GM23248 (cell line): ENCODE measurements around the gene CFAP44. TPM values are rescaled to one million over a fixed set of nuclear protein-coding genes. Genes with fewer than 3 reads are reported as not detected.
A peak's percentile ranks its signal among the peaks of the same experiment; 100 is the strongest.

Experiments used
- DNase-seq: peaks from one replicate; pipeline ENCODE4 v3.0.0-alpha.2; 2015
- H2AFZ ChIP-seq: fragments of 200-600 bp; sonication (generic); 2 replicates; pipeline ENCODE4 v1.6.1; 2016; ENCODE audit warnings: antibody characterized with exemption
- H3F3A ChIP-seq: fragments of 200-600 bp; sonication (generic); 2 replicates; pipeline ENCODE4 v1.6.1; 2016; ENCODE audit warnings: mild to moderate bottlenecking, antibody characterized with exemption, mixed run types; ENCODE audit not compliant: insufficient read depth
- H3K27ac ChIP-seq: fragments of 200-600 bp; sonication (generic); 2 replicates; pipeline ENCODE4 v1.5.1; 2016; ENCODE audit warnings: mild to moderate bottlenecking
- H3K27me3 ChIP-seq: fragments of 200-600 bp; sonication (generic); replicated peaks from 2 replicates; pipeline ENCODE4 v1.6.1; 2016; ENCODE audit warnings: mild to moderate bottlenecking; ENCODE audit not compliant: insufficient read depth
- H3K36me3 ChIP-seq: fragments of 200-600 bp; sonication (generic); 2 replicates; pipeline ENCODE4 v1.6.1; 2016; ENCODE audit warnings: low read depth, mild to moderate bottlenecking
- H3K4me1 ChIP-seq: fragments of 200-600 bp; sonication (generic); 2 replicates; pipeline ENCODE4 v1.6.1; 2016; ENCODE audit warnings: mild to moderate bottlenecking; ENCODE audit not compliant: insufficient read depth
- H3K4me2 ChIP-seq: fragments of 200-600 bp; sonication (generic); one replicate; pipeline ENCODE4 v1.6.1; 2016; ENCODE audit warnings: mild to moderate bottlenecking; ENCODE audit not compliant: unreplicated experiment
- H3K4me3 ChIP-seq: fragments of 200-600 bp; sonication (generic); 2 replicates; pipeline ENCODE4 v1.5.1; 2016; ENCODE audit warnings: mild to moderate bottlenecking
- H3K79me2 ChIP-seq: fragments of 200-600 bp; sonication (generic); 2 replicates; pipeline ENCODE4 v1.6.1; 2016; ENCODE audit warnings: mild to moderate bottlenecking; ENCODE audit not compliant: insufficient read depth
- H3K9ac ChIP-seq: fragments of 200-600 bp; sonication (generic); 2 replicates; pipeline ENCODE4 v1.6.1; 2016; ENCODE audit warnings: mild to moderate bottlenecking
- H3K9me2 ChIP-seq: fragments of 200-600 bp; sonication (generic); 2 replicates; pipeline ENCODE4 v1.6.1; 2016; ENCODE audit warnings: mixed run types, mild to moderate bottlenecking, moderate library complexity; ENCODE audit not compliant: insufficient read depth
- H3K9me3 ChIP-seq: fragments of 200-600 bp; sonication (generic); one replicate; pipeline ENCODE4 v1.6.1; 2017; ENCODE audit warnings: low read depth
- H4K20me1 ChIP-seq: fragments of 200-600 bp; sonication (generic); 2 replicates; pipeline ENCODE4 v1.6.0; 2016; ENCODE audit not compliant: insufficient read depth
- EZH2 ChIP-seq: fragments of 200-600 bp; sonication (generic); IDR thresholded peaks from 2 replicates; pipeline ENCODE4 v1.6.1; 2018; ENCODE audit warnings: antibody characterized with exemption, mild to moderate bottlenecking; ENCODE audit not compliant: insufficient read depth, poor library complexity, severe bottlenecking
- EZH2phosphoT487 ChIP-seq: fragments of 200-600 bp; sonication (generic); IDR thresholded peaks from 2 replicates; pipeline ENCODE4 v1.6.1; 2018; ENCODE audit warnings: antibody characterized with exemption, moderate library complexity, mild to moderate bottlenecking, low read depth; ENCODE audit not compliant: insufficient read depth
- WGBS, 2 experiments: methylation state at CpG; one replicate each; pipeline ENCODE4 v1.1.6; 2015 to 2017; ENCODE audit warnings: low lambda C conversion rate in 2 of 2, low coverage in 1 of 2; ENCODE audit errors: missing lambda C conversion rate in 2 of 2; 5-methylcytosine and 5-hydroxymethylcytosine counted together
- in situ Hi-C: fragments of 300-500 bp; cut with MboI; formaldehyde crosslinking; loops from 2 replicates; pipeline ENCODE4 v1.15.0; 2020
- polyA plus RNA-seq: library from polyadenylated mRNA; unstranded; fragments of >200 nt; fragmentation: Nextera tagmentation; extraction: Ambion mirVana; gene quantifications from 2 replicates; pipeline ENCODE4 v1.2.1, GENCODE V29; 2016
- total RNA-seq: library from RNA; depleted of rRNA; stranded (reverse); fragments of >200 nt; shearing (Covaris generic); gene quantifications from 2 replicates; pipeline ENCODE4 v1.2.3, GENCODE V29; 2014

The CFAP44 gene
- total and polyA plus RNA-seq, 2 experiments from 2014 or later = 0.55 to 1.4 TPM

DNA sequence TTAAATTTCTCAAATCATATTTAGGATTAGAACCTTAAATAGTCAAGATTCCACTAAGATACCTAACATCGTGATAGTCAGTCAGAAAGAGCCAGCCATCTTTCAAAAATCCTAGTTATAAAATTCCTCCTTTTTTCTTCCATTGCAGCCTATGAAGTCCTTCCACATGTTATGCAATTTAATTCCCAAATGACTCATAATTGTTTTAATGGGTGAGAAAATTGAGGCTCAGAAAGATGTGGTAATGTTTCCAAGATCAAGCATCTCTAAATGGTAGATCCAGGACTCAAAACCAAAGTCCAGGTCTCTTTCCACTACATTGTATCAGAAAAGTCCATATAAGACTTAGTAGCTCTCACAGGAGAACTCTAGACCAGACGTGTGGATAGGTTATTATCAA lies 9.5 kb downstream of the CFAP44 start:
- H3F3A ChIP-seq = no peaks in the 10 kb centered on the region
- no peaks in the 10 kb centered on the region for H3K79me2 ChIP-seq
- no peak overlapping the region for H2AFZ ChIP-seq
- H3K9me3 ChIP-seq = no peaks in the 10 kb centered on the region
- H3K4me3 ChIP-seq = no peak overlapping the region
- no peak overlapping the region for H3K4me2 ChIP-seq
- DNase-seq = peak; percentile 45
- H3K36me3 ChIP-seq = no peaks in the 10 kb centered on the region
- H3K27ac ChIP-seq = no peak overlapping the region
- no peaks in the 10 kb centered on the region for H3K27me3 ChIP-seq
- H4K20me1 ChIP-seq = no peaks in the 10 kb centered on the region
- TF ChIP-seq EZH2phosphoT487 (no peak), EZH2 (no peak)
- in situ Hi-C loops = no loop called here
- H3K9me2 ChIP-seq = no peaks in the 10 kb centered on the region
- 46 to 48% methylated on average over 2 of the region's 2 CpGs for WGBS, 2 experiments
- H3K4me1 ChIP-seq = peaks cover 10% of the 10 kb centered on the region
- no peak overlapping the region for H3K9ac ChIP-seq

GRCh38 chr3:113428581-113428980 lies 12.7 kb downstream of the CFAP44 start:
- WGBS, 2 experiments = 97 to 100% methylated on average over 1 of the region's 1 CpG
- H3K27me3 ChIP-seq = no peaks in the 10 kb centered on the region
- no peak overlapping the region for H3K4me3 ChIP-seq
- H3K4me1 ChIP-seq = peaks cover 5% of the 10 kb centered on the region
- in situ Hi-C loops = no loop called here
- H4K20me1 ChIP-seq = no peaks in the 10 kb centered on the region
- H3F3A ChIP-seq = no peaks in the 10 kb centered on the region
- H2AFZ ChIP-seq = no peak overlapping the region
- no peaks in the 10 kb centered on the region for H3K79me2 ChIP-seq
- H3K4me2 ChIP-seq = no peak overlapping the region
- no peak overlapping the region for H3K9ac ChIP-seq
- no peaks in the 10 kb centered on the region for H3K9me3 ChIP-seq
- H3K36me3 ChIP-seq = 0 out of 2 replicates have a peak, but pooled peaks cover 6% of the 10 kb centered on the region
- no peak for TF ChIP-seq EZH2
- TF ChIP-seq EZH2phosphoT487 = no peak
- DNase-seq = peak; percentile 13
- no peaks in the 10 kb centered on the region for H3K9me2 ChIP-seq
- no peak overlapping the region for H3K27ac ChIP-seq

DNA sequence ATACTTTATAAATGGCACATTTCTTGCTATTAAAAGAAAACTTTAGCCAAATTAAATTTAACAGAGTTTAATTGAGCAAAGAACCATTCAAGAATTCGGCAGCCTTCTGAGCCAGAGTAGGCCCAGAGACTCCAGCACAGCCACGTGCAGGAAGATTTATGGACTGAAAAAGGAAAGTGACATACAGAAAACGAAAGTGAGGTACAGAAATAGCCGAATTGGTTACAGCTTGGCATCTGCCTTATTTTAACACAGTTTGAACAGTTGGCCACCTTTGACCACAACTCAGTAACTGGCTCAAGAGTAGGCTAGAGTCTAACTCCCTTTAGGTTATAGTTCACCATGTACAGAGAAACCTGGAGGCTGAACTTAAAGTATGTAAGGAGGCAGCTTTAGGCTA lies 17.6 kb downstream of the CFAP44 start:
- Histone ChIP-seq H3K36me3 (0 out of 2 replicates have a peak, but pooled peaks cover 6% of the 10 kb centered on the region), H3K27ac (no peak overlapping the region), H2AFZ (no peak overlapping the region), H4K20me1 (no peaks in the 10 kb centered on the region), H3K27me3 (no peaks in the 10 kb centered on the region), H3K4me2 (no peak overlapping the region), H3K79me2 (no peaks in the 10 kb centered on the region), H3K9ac (no peak overlapping the region), H3F3A (no peaks in the 10 kb centered on the region), H3K4me1 (peaks cover 4% of the 10 kb centered on the region), H3K4me3 (no peak overlapping the region), H3K9me2 (no peaks in the 10 kb centered on the region), H3K9me3 (no peaks in the 10 kb centered on the region)
- in situ Hi-C loops = no loop called here
- DNase-seq = no peak
- 64 to 66% methylated on average over 4 of the region's 4 CpGs for WGBS, 2 experiments
- TF ChIP-seq EZH2phosphoT487 = no peak
- TF ChIP-seq EZH2 = no peak

- Histone ChIP-seq H3K9me3 (no peaks in the 10 kb centered on the region), H4K20me1 (no peaks in the 10 kb centered on the region), H3K4me3 (no peak overlapping the region), H3K27me3 (no peaks in the 10 kb centered on the region), H3F3A (no peaks in the 10 kb centered on the region), H2AFZ (no peak overlapping the region), H3K9ac (no peak overlapping the region), H3K4me2 (no peak overlapping the region), H3K27ac (no peak overlapping the region), H3K79me2 (no peaks in the 10 kb centered on the region), H3K36me3 (peaks cover 9% of the 10 kb centered on the region; the same call in 1 of the 2 replicates), H3K9me2 (peaks cover 2% of the 10 kb centered on the region; the same call in 1 of the 2 replicates), H3K4me1 (no peaks in the 10 kb centered on the region)
- no peak for DNase-seq
- in situ Hi-C loops = no loop called here
- 93% methylated on average over 3 of the region's 3 CpGs for WGBS, 2 experiments
- no peak for TF ChIP-seq EZH2
- no peak for TF ChIP-seq EZH2phosphoT487
Measured at GRCh38 chr3:113421082-113421481, 20.2 kb downstream of the CFAP44 start.

DNA sequence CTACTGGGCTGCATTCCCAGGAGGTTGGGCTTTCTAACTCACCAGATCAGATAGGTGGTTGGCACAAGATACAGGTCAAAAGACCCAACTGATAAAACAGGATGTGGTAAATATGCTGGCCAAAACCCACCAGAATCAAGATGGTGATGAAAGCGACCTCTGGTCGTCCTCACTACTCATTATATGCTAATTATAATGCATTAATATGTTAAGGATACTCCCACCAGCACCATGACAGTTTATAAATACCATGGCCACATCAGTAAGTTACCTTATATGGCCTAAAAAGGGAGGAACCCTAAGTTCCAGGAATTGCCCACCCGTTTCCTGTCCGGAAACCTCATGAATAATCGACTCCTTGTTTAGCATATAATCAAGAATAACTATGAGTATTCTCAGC lies 31.6 kb downstream of the CFAP44 start:
- no peak overlapping the region for H3K9ac ChIP-seq
- no peaks in the 10 kb centered on the region for H3K9me3 ChIP-seq
- peaks cover 6% of the 10 kb centered on the region for H3K4me1 ChIP-seq
- no peaks in the 10 kb centered on the region for H3K9me2 ChIP-seq
- no peaks in the 10 kb centered on the region for H3K36me3 ChIP-seq
- 88 to 92% methylated on average over 5 of the region's 5 CpGs for WGBS, 2 experiments
- no peak overlapping the region for H2AFZ ChIP-seq
- TF ChIP-seq EZH2phosphoT487 (no peak), EZH2 (no peak)
- H3K79me2 ChIP-seq = no peaks in the 10 kb centered on the region
- peaks cover 5% of the 10 kb centered on the region; the same call in 1 of the 2 replicates for H3F3A ChIP-seq
- H3K4me3 ChIP-seq = no peak overlapping the region
- H3K27me3 ChIP-seq = no peaks in the 10 kb centered on the region
- H3K27ac ChIP-seq = no peak overlapping the region
- no peaks in the 10 kb centered on the region for H4K20me1 ChIP-seq
- DNase-seq = no peak
- H3K4me2 ChIP-seq = no peak overlapping the region
- in situ Hi-C loops = no loop called here
